GM23248 (cell line): Measurements from ENCODE around the gene RALBP1. TPM values are rescaled to one million over a fixed set of nuclear protein-coding genes. Genes with fewer than 3 reads are reported as not detected.

Experiments
- DNase-seq: peaks from one replicate; pipeline ENCODE4 v3.0.0-alpha.2; 2015
- H2AFZ ChIP-seq: fragments of 200-600 bp; sonication (generic); 2 replicates; pipeline ENCODE4 v1.6.1; 2016; ENCODE audit warnings: antibody characterized with exemption
- H3F3A ChIP-seq: fragments of 200-600 bp; sonication (generic); 2 replicates; pipeline ENCODE4 v1.6.1; 2016; ENCODE audit warnings: mild to moderate bottlenecking, antibody characterized with exemption, mixed run types; ENCODE audit not compliant: insufficient read depth
- H3K27ac ChIP-seq: fragments of 200-600 bp; sonication (generic); 2 replicates; pipeline ENCODE4 v1.5.1; 2016; ENCODE audit warnings: mild to moderate bottlenecking
- H3K27me3 ChIP-seq: fragments of 200-600 bp; sonication (generic); replicated peaks from 2 replicates; pipeline ENCODE4 v1.6.1; 2016; ENCODE audit warnings: mild to moderate bottlenecking; ENCODE audit not compliant: insufficient read depth
- H3K36me3 ChIP-seq: fragments of 200-600 bp; sonication (generic); 2 replicates; pipeline ENCODE4 v1.6.1; 2016; ENCODE audit warnings: low read depth, mild to moderate bottlenecking
- H3K4me1 ChIP-seq: fragments of 200-600 bp; sonication (generic); 2 replicates; pipeline ENCODE4 v1.6.1; 2016; ENCODE audit warnings: mild to moderate bottlenecking; ENCODE audit not compliant: insufficient read depth
- H3K4me2 ChIP-seq: fragments of 200-600 bp; sonication (generic); one replicate; pipeline ENCODE4 v1.6.1; 2016; ENCODE audit warnings: mild to moderate bottlenecking; ENCODE audit not compliant: unreplicated experiment
- H3K4me3 ChIP-seq: fragments of 200-600 bp; sonication (generic); 2 replicates; pipeline ENCODE4 v1.5.1; 2016; ENCODE audit warnings: mild to moderate bottlenecking
- H3K79me2 ChIP-seq: fragments of 200-600 bp; sonication (generic); 2 replicates; pipeline ENCODE4 v1.6.1; 2016; ENCODE audit warnings: mild to moderate bottlenecking; ENCODE audit not compliant: insufficient read depth
- H3K9ac ChIP-seq: fragments of 200-600 bp; sonication (generic); 2 replicates; pipeline ENCODE4 v1.6.1; 2016; ENCODE audit warnings: mild to moderate bottlenecking
- H3K9me2 ChIP-seq: fragments of 200-600 bp; sonication (generic); 2 replicates; pipeline ENCODE4 v1.6.1; 2016; ENCODE audit warnings: mixed run types, mild to moderate bottlenecking, moderate library complexity; ENCODE audit not compliant: insufficient read depth
- H3K9me3 ChIP-seq: fragments of 200-600 bp; sonication (generic); one replicate; pipeline ENCODE4 v1.6.1; 2017; ENCODE audit warnings: low read depth
- H4K20me1 ChIP-seq: fragments of 200-600 bp; sonication (generic); 2 replicates; pipeline ENCODE4 v1.6.0; 2016; ENCODE audit not compliant: insufficient read depth
- EZH2 ChIP-seq: fragments of 200-600 bp; sonication (generic); IDR thresholded peaks from 2 replicates; pipeline ENCODE4 v1.6.1; 2018; ENCODE audit warnings: antibody characterized with exemption, mild to moderate bottlenecking; ENCODE audit not compliant: insufficient read depth, poor library complexity, severe bottlenecking
- EZH2phosphoT487 ChIP-seq: fragments of 200-600 bp; sonication (generic); IDR thresholded peaks from 2 replicates; pipeline ENCODE4 v1.6.1; 2018; ENCODE audit warnings: antibody characterized with exemption, moderate library complexity, mild to moderate bottlenecking, low read depth; ENCODE audit not compliant: insufficient read depth
- WGBS, 2 experiments: methylation state at CpG; one replicate each; pipeline ENCODE4 v1.1.6; 2015 to 2017; ENCODE audit warnings: low lambda C conversion rate in 2 of 2, low coverage in 1 of 2; ENCODE audit errors: missing lambda C conversion rate in 2 of 2; 5-methylcytosine and 5-hydroxymethylcytosine counted together
- in situ Hi-C: fragments of 300-500 bp; cut with MboI; formaldehyde crosslinking; loops from 2 replicates; pipeline ENCODE4 v1.15.0; 2020
- polyA plus RNA-seq: library from polyadenylated mRNA; unstranded; fragments of >200 nt; fragmentation: Nextera tagmentation; extraction: Ambion mirVana; gene quantifications from 2 replicates; pipeline ENCODE4 v1.2.1, GENCODE V29; 2016
- total RNA-seq: library from RNA; depleted of rRNA; stranded (reverse); fragments of >200 nt; shearing (Covaris generic); gene quantifications from 2 replicates; pipeline ENCODE4 v1.2.3, GENCODE V29; 2014

The RALBP1 gene
- total and polyA plus RNA-seq, 2 experiments from 2014 or later, result 44.7 to 83.9 TPM

DNA sequence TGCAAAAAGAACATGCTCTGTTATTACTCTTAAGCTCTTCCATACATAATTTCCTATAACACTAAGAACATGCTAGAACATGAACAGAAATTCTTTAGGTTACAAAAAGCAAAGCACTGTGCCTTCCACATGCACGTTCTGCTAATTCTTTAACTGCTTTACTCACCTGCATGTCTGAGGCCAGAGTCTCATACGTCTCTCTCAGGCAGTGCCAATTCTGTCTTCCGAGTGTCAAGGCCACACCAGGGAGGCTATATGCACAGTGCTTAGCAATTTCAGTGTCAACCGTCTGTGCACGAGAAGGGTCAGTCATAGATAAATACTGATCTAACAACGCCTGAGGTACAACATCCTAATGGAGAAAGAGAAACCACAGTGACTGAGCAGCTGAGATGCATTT lies 83.9 kb downstream of the RALBP1 start:
- H3K36me3 ChIP-seq, result peaks cover 86% of the 10 kb centered on the region
- TF ChIP-seq EZH2 (no peak), EZH2phosphoT487 (no peak)
- no peak for DNase-seq
- no peak overlapping the region for H3K4me2 ChIP-seq
- no peaks in the 10 kb centered on the region; the same call in 1 of the 2 replicates for H3K4me1 ChIP-seq
- H3K4me3 ChIP-seq, result no peak overlapping the region
- in situ Hi-C loops, result no loop called here
- H3K9me2 ChIP-seq, result no peaks in the 10 kb centered on the region
- H3K79me2 ChIP-seq, result peaks cover 31% of the 10 kb centered on the region
- no peak overlapping the region for H3K9ac ChIP-seq
- no peaks in the 10 kb centered on the region for H3K9me3 ChIP-seq
- no peak overlapping the region for H2AFZ ChIP-seq
- H3K27me3 ChIP-seq, result no peaks in the 10 kb centered on the region
- peaks cover 10% of the 10 kb centered on the region; the same call in 1 of the 2 replicates for H3F3A ChIP-seq
- 91 to 92% methylated on average over 6 of the region's 6 CpGs for WGBS, 2 experiments
- no peak overlapping the region for H3K27ac ChIP-seq
- 0 out of 2 replicates have a peak, but pooled peaks cover 6% of the 10 kb centered on the region for H4K20me1 ChIP-seq

DNA sequence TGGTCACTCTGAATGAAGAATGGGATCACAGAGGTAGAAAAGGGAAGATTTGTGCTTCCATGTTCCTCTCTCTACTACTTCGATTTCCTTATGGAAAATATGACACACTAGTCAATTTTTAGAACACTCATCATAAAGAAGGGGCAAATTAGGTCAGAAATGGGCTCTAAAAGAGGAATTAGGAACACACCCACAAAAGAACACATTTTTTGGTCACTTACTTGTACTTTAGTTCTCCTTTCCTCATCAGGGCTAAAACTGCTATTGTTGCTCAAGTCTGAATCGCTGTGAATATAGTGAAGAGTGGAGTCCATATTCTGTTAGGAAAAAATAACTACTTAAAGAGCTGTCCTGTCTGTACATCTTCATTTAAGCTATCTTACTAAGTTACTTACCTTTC lies 86.4 kb downstream of the RALBP1 start:
- Histone ChIP-seq H3K4me3 (no peak overlapping the region), H3K79me2 (peaks cover 42% of the 10 kb centered on the region), H3K9ac (no peak overlapping the region), H3K9me2 (no peaks in the 10 kb centered on the region), H3K4me2 (no peak overlapping the region), H3F3A (peaks cover 4% of the 10 kb centered on the region; the same call in 1 of the 2 replicates), H3K9me3 (no peaks in the 10 kb centered on the region), H3K27ac (no peak overlapping the region), H4K20me1 (0 out of 2 replicates have a peak, but pooled peaks cover 6% of the 10 kb centered on the region), H2AFZ (no peak overlapping the region), H3K36me3 (peaks cover 68% of the 10 kb centered on the region), H3K4me1 (no peaks in the 10 kb centered on the region; the same call in 1 of the 2 replicates), H3K27me3 (no peaks in the 10 kb centered on the region)
- WGBS, 2 experiments, result 95 to 97% methylated on average over 2 of the region's 2 CpGs
- TF ChIP-seq EZH2 (no peak), EZH2phosphoT487 (no peak)
- in situ Hi-C loops, result no loop called here
- peak; percentile 10 for DNase-seq

DNA sequence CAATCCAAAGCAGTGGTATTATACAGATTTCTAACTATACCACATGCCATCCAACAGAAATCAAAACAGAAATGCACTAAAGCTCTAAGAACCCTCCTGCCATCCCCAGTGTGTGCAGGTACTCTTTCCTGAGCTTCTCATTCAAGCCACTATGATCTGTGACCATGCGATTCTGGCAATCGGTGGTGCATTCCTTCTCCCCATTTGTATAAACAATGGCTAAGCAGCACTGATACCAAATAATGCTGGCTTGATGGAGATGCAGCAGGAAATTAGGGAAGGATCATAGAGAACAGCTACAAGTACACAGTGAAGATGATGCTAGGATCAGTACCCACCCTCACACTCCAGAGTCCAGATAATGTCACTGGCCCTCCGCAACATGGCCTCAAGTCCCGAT lies 87.3 kb downstream of the RALBP1 start:
- no peak overlapping the region for H3K27ac ChIP-seq
- 0 out of 2 replicates have a peak, but pooled peaks cover 6% of the 10 kb centered on the region for H4K20me1 ChIP-seq
- WGBS, 2 experiments, result 95% methylated on average over 4 of the region's 4 CpGs
- H3K4me3 ChIP-seq, result no peak overlapping the region
- H3F3A ChIP-seq, result peaks cover 4% of the 10 kb centered on the region; the same call in 1 of the 2 replicates
- DNase-seq, result no peak
- no peak overlapping the region for H3K4me2 ChIP-seq
- TF ChIP-seq EZH2phosphoT487 (no peak), EZH2 (no peak)
- H3K9me3 ChIP-seq, result no peaks in the 10 kb centered on the region
- peaks cover 60% of the 10 kb centered on the region for H3K36me3 ChIP-seq
- no peaks in the 10 kb centered on the region for H3K27me3 ChIP-seq
- no peaks in the 10 kb centered on the region for H3K9me2 ChIP-seq
- no peak overlapping the region for H3K9ac ChIP-seq
- H3K79me2 ChIP-seq, result peaks cover 47% of the 10 kb centered on the region
- in situ Hi-C loops, result no loop called here
- no peaks in the 10 kb centered on the region; the same call in 1 of the 2 replicates for H3K4me1 ChIP-seq
- H2AFZ ChIP-seq, result no peak overlapping the region

DNA sequence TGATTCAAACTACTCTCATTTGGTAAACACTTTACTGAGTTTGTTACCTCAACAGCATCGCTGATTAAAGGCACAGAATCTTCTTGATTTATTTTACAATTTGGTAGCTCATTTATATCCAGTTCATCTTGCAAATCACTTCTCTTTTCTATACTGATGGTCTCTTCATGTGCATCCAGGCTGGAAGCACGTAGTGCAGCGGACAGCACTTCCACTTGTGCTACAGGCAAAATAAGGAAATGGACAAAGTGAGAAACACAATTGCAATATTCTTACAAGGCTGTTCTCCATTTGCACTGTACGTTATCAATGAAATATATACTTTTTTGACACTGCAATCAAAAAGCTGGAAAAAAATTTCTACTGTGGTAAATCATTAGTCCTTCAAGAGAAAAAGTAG lies 88.0 kb downstream of the RALBP1 start:
- peaks cover 4% of the 10 kb centered on the region; the same call in 1 of the 2 replicates for H3F3A ChIP-seq
- in situ Hi-C loops, result no loop called here
- H3K36me3 ChIP-seq, result peaks cover 52% of the 10 kb centered on the region
- no peak overlapping the region for H2AFZ ChIP-seq
- 0 out of 2 replicates have a peak, but pooled peaks cover 6% of the 10 kb centered on the region for H4K20me1 ChIP-seq
- no peaks in the 10 kb centered on the region for H3K9me2 ChIP-seq
- no peak overlapping the region for H3K9ac ChIP-seq
- H3K4me2 ChIP-seq, result no peak overlapping the region
- no peak overlapping the region for H3K27ac ChIP-seq
- 92% methylated on average over 4 of the region's 4 CpGs for WGBS, 2 experiments
- TF ChIP-seq EZH2, result no peak
- TF ChIP-seq EZH2phosphoT487, result no peak
- no peaks in the 10 kb centered on the region for H3K27me3 ChIP-seq
- H3K4me3 ChIP-seq, result no peak overlapping the region
- peaks cover 54% of the 10 kb centered on the region for H3K79me2 ChIP-seq
- no peaks in the 10 kb centered on the region; the same call in 1 of the 2 replicates for H3K4me1 ChIP-seq
- no peaks in the 10 kb centered on the region for H3K9me3 ChIP-seq
- DNase-seq, result no peak
